Astrocyte of the hippocampus (primary cell): ENCODE data around the gene SYCP2L.

Experiments
- DNase-seq: peaks from one replicate; pipeline ENCODE4 v3.0.0; 2011; ENCODE audit warnings: low read depth, low spot score

Gene SYCP2L

DNA sequence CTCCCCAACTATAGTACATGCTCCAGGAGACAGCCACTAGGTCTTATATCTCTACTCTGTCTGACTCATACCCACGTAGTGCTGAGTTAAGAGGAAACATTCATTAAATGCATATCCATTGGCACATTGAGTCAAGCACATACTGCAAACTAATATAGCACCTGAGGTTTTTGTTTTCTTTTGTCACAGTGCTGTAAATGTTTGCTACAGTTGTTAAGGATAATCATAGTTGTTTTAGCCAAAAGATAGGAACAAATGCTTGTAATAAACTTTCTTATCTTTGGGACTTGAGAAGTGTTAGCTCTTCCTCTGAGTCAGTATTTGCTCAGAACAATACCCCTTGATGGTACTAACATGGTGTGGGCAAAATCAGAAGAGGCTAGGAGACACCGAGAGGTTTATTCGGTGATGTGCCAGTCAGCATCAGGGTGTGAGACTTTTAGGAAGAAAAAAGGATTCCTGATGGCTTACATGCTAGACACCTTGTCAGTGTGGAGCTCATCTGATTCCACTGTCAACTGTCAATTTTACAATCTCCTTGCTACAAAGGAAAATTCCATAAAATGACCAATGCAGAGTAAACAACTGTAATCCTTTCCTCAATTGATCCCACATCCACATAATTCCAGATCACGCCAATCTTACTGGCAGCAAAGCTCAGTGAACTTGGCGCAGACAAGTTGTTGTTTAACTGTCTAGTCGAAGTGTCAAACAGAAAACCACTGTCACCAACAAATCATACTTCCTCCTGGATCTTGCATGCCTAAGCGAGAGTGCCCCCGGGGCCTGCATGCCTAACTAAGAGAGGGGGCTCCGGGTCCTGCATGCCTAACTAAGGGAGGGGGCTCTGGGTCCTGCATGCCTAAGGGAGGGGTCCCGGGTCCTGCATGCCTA lies 121.1 kb downstream of the SYCP2L start:
- peak; percentile 39 for DNase-seq

DNA sequence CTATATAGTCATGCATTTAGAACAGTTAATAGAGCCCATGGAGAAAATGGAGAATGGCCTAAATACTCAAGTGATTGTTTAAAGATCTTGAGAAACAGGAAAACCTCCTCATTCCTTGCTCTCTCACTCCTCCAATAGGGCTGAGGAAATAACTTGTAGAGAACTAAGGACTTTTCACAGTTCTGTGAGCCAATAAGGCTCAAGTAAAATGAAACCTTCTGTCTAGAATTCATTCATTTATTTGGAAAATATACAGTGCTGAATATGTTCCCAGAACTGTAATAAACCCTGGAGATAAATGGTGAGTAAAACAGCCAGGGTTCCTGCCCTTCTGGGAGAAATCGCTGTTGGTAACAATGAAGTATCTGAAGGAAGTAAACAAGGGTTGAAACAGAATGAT lies 122.0 kb downstream of the SYCP2L start:
- peak; percentile 10 for DNase-seq

DNA sequence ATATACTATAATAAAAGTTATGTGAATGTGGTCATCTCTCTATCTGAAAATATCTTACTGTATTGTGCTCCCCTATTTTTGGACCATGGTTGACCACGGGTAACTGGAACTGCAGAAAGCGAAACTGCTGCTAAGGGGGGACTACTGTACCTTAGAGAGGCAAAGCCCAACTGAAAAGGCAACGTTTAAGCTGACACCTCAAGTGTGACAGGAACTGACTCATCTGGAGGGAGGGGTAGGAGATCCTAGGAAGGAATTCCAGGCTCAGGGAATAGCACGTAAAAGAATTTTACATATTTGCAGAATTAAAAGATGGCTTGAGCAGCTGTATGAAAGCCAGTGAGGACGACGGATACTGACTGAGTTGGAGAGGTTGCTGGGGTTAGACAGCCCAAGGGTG lies 122.5 kb downstream of the SYCP2L start:
- DNase-seq, result peak; percentile 45

DNA sequence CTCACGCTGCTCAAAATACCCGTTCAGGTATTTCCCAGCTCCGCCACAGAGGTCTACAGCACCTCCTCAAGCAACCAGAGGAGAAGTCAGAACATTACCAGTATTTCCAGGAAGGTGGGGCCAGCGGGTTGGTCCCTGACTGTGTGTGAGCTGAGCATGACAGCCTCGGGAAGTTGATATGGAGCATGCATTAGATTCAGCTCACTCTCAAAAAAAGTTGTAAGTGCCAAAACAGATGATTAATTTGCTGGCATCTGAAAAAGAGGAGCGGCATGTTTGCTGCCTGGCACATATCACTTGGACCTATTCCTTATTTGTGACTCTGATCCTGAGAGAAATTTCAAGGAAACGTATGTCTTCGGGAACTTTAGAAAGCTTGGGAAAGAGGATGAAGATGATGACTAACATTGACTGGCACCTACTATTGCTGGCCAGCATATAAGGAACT lies 125.0 kb downstream of the SYCP2L start:
- DNase-seq, result peak; percentile 11

DNA sequence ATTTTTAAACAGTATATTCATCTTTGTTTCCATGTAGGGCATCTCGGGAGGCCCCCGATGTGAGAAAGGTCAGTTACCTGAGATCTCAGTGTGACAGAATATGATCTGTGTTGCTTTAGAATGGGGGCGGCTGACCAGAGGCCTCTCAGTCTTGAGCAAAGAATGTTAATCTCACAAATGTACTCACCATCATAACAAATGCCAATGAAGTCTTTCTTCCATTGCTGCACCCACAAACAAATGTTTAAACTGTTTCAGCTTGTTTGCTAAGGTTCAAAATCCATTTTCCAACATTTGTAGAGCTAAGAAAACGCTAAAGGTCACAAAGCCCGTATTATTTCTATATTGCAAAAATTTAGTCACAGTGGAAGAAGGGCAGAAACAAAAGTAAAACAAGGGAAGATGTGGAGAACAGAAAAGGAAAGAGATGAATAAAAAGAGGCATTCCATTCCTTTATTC lies 125.5 kb downstream of the SYCP2L start:
- no peak for DNase-seq

DNA sequence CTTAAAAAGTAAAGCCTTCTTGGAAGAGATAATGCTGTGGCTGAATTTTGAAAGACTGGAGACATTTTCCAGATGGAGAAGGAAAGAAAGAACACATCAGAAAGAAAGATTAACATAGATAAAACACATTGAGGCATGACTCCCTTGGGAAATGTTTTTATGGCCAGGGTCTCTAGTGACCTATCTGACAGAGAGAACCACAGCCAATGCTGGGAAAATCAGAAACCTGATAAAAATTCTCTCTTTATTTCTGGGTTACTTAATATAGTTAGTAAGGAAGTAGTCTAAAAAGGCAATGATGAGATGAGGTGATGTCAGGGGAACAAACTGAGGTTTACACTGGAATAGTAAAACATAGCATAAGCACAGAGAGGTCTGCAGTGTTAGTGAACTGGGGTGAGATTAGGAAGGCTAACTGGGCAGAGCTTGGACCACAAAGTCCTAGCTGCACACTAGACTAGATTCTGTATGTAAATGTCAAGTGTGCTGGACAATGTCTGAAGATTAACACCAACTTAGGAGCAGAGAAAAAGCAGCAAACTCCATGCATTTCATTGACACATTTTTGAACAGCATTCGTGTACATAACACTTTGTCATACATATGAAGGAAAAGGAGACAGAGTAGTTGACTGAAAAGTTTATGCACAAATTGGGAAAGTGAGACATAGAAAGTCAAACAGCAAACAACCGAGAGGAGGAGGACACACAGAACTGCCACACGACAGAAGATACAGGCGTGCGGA lies 126.3 kb downstream of the SYCP2L start:
- no peak for DNase-seq

DNA sequence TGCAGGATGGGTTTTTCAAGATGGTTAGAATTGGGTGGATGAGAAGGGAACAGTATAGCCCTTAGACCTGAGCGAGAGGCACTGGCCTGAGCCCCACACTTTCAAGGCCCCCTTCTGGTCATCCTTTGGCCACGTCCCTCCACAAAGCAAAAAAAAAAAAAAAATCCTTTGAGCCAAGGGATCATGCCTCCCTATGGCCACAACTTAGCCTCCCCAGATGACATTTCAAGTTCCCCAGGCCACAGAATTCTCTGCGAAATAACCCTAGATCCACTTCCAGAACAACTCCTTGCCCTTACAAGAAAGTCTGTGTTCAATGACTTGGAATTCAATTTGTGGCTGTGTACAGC lies 126.8 kb downstream of the SYCP2L start:
- DNase-seq, result no peak

DNA sequence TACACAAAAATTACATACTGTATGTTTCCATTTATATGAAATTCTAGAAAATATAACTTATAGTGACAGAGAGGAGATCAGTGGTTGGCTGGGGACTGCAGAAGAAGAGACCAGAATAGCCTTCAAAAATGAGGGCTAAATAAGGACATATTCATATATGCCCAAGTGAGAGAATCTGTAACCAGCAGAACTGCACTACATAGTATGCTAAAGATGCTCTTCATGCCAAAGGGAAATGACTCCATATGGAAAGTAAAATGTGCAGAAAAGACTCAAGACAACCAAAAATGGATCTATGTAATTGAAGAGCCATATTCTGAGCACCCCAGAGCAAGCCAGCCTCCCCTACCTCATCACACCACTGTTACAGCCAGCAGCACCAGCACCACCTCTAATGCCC lies 128.2 kb downstream of the SYCP2L start:
- DNase-seq, result no peak

DNA sequence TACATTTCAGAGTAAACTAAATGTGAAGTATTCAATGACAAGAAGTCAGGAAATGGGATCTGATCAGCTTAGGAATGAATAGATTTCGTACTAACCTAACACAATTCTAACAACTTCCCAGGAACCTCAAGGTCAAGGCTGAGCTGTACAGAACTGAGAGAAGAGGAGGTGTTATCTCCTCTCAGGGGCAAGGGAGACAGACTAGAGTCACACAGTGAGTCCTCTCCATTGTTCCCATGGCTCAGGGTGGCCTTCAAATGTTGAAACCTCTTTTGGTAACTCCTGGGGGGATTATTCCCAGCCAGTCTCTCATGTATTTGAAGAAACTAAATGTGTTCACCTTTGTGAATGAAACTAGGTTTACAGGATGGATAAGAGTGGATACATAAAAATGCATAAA lies 129.6 kb downstream of the SYCP2L start:
- no peak for DNase-seq

DNA sequence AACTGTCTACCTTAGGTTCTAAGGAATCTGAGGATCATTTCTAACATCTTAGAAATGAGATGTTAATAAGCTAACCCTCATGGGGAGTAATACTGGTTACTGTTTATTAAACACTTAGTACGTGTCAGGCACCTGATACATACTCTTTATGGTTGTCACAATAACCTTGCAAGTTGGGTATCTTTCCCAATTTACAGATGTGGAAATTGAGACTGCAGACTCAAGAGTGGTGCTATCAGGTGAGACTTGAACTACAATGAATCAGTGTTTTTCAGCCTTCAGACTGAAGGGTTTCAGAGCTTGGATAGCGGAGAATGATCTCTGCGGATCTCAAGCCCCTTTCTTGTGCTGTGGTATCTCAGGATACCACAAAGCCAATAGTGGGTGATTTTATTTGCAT lies 130.2 kb downstream of the SYCP2L start:
- DNase-seq, result no peak

DNA sequence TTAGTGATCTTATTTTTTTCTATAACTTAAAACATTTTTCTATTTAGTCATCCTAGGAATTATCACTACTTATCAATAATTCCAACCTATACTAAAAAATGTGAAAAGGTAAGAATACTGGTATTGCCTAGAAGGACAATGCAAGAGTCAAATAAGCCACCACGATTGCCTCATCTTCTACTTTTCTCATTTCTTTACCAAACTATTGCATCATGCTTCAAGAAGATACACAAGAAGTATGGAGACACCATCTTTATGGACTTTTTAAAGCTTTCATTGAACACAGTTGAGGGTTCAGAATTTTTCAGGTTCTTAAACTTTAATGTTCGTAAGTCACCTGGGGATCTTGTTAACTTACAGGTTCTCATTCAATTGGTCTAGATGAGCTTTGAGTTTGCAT lies 131.4 kb downstream of the SYCP2L start:
- no peak for DNase-seq

DNA sequence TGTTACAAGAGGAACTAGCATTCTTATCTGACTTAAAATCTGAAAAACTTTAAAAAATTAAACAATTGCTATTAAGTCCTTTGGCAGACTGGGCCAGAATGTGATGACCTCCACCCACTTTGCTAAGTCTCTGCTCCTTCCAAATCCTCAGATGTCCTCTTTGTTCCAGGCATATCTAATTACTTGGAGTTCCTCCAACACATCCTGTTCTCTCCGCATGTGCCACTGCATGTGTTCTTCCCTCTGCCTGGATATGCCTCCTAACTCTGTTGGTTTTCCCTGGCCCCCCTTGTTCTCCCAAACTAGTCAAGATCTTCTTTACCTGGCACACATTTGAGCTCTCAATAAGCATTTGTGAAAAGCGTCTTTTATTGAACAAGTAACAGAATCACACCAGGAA lies 134.2 kb downstream of the SYCP2L start:
- DNase-seq, result no peak

DNA sequence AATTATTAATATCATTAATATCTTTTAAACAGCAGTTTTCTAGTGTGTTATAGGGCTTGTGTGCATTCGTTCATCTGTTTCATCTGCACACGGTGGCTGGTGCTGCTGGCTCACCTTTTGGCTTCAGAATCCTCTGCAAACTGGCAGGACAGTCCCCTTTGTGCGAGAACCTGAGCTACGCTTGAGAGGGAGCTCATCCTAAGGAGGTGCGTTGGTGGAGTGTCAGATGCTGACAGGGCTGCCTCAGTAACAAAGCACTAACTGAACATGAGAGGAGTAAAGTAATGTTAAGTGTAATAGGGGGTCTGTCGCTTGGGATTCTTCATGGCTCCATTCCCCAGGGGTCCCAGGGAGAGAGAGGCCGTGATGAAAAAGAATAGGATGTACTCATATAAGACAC lies 134.9 kb downstream of the SYCP2L start:
- no peak for DNase-seq

DNA sequence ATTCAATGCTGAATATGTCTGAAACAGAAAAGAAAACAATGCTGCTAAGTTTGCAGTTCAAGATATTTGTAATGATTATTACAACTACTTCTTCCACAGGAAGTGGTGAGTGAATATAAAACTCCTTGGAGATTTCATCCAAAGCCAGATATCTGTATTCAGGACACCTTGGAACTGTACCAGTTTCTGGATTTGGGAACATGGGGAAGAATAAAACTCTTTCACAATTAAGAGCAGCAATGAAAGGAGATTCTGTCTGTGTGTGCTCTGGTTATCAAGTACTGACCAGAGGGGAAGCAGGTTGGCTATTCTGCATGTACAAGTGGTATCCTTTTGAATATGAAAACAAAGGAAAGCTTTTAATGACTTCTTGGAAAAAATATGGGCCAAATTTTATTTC lies 136.2 kb downstream of the SYCP2L start:
- DNase-seq, result no peak
